HG02642 (cell line): Measurements from ENCODE around the gene CYB5D1.

Experiments
- ATAC-seq: cut with Tn5 transposase; IDR thresholded peaks from one replicate; pipeline ENCODE4 v1.9.1; 2021; ENCODE audit warnings: mild to moderate bottlenecking; ENCODE audit not compliant: unreplicated experiment, poor library complexity

CYB5D1 gene

GRCh38 chr17:7910711-7911110 is 52.9 kb downstream of the CYB5D1 start:
- ATAC-seq: no peak

GRCh38 chr17:7911116-7911515 is 53.3 kb downstream of the CYB5D1 start:
- no peak for ATAC-seq
